Measurements from ENCODE around the gene OSGEP.

OSGEP gene

DNA sequence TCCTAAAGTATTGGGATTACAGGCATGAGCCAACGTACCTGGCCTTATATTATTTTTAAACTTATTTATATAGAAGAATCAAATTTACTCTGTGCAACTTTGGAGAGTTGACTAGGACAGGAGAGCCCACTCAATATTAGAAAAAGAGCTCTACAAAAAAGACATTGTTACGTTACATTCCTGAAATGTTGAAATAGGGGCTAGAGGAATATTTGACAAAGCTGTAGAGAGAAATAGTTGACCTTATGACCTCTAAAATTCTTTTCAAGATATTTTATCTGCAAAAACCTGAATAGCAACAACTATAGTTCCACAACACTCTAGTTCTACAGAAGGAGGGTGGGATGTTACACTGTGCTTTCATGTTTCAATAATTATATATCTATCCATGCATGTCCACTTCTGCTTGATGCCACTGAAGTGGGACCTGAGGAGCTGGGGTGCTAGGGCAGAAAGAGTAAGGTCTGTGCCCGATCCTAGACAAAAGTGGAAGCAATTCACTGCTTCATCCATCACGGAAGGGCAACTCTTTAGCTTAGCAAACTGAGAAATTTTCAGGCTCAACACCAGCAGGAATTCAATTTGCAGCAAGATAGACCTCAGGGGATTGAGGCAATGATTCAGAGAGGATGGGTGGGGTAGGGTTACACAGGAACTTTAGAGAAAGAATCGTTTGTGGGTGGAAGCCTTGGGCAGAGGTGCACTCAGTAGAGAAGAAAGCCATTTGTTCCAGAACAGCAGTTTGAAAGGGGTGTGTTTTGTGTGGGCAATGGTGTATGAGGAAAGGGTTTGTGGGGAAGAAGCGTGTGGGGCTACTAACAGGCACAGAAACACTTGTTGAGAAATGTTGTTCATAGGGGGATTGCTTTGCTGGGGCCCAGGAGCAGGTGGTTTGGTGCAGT lies 34.7 kb upstream of the OSGEP start:
- H3K27me3 ChIP-seq (replicated peaks) = no peaks in the 10 kb centered on the region
- H3K4me3 ChIP-seq (ENCODE audit: low read depth, low read length) = no peak overlapping the region
- in situ Hi-C loops (cut with HindIII; ENCODE audit: low pct_ligation_motif_present, low sequenced_read_pairs) = no loop called here
- DNase-seq = no peak
- TF ChIP-seq, protein P1, sequence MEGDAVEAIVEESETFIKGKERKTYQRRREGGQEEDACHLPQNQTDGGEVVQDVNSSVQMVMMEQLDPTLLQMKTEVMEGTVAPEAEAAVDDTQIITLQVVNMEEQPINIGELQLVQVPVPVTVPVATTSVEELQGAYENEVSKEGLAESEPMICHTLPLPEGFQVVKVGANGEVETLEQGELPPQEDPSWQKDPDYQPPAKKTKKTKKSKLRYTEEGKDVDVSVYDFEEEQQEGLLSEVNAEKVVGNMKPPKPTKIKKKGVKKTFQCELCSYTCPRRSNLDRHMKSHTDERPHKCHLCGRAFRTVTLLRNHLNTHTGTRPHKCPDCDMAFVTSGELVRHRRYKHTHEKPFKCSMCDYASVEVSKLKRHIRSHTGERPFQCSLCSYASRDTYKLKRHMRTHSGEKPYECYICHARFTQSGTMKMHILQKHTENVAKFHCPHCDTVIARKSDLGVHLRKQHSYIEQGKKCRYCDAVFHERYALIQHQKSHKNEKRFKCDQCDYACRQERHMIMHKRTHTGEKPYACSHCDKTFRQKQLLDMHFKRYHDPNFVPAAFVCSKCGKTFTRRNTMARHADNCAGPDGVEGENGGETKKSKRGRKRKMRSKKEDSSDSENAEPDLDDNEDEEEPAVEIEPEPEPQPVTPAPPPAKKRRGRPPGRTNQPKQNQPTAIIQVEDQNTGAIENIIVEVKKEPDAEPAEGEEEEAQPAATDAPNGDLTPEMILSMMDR (IDR thresholded peaks at IDR 0.05; ENCODE audit: low read depth, low read length, missing control alignments) = no peak
- H3K27ac ChIP-seq = no peak overlapping the region
- no peaks in the 10 kb centered on the region for H3K36me3 ChIP-seq (replicated peaks)

DNA sequence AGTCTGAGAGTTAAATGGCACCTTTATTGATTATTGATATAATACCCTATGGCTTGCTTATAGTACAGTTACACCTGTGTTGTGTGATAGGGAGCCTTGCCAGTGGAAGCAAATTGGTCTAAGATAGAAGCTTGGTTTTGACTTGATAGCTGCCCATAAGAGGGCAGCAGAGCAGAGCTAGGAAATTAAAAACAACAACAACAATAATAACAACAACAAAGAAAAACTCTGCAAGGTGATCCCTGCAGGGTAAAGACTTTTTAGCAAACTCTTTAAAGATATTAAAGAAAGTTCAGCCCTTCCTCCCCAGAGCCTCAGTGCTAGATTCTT lies 32.7 kb upstream of the OSGEP start:
- in situ Hi-C loops (cut with HindIII; ENCODE audit: low pct_ligation_motif_present, low sequenced_read_pairs) = no loop called here
- Histone ChIP-seq H3K4me3 (ENCODE audit: low read depth, low read length) (no peak overlapping the region), H3K27me3 (replicated peaks) (no peaks in the 10 kb centered on the region), H3K36me3 (replicated peaks) (no peaks in the 10 kb centered on the region), H3K27ac (no peak overlapping the region)
- TF ChIP-seq, protein P1 (IDR thresholded peaks at IDR 0.05; ENCODE audit: low read depth, low read length, missing control alignments) = no peak
- DNase-seq = no peak

- no peaks in the 10 kb centered on the region for H3K36me3 ChIP-seq (replicated peaks)
- H3K27ac ChIP-seq = no peak overlapping the region
- H3K4me3 ChIP-seq (ENCODE audit: low read depth, low read length) = no peak overlapping the region
These were observed 32.2 kb upstream of the OSGEP start for GRCh38 chr14:20486684-20487395.

GRCh38 chr14:20485900-20486299 lies 31.3 kb upstream of the OSGEP start:
- TF ChIP-seq, protein P1 (IDR thresholded peaks at IDR 0.05; ENCODE audit: low read depth, low read length, missing control alignments) = no peak
- DNase-seq = no peak
- no peaks in the 10 kb centered on the region for H3K27me3 ChIP-seq (replicated peaks)
- in situ Hi-C loops (cut with HindIII; ENCODE audit: low pct_ligation_motif_present, low sequenced_read_pairs) = no loop called here
- no peak overlapping the region for H3K27ac ChIP-seq
- no peaks in the 10 kb centered on the region for H3K36me3 ChIP-seq (replicated peaks)
- no peak overlapping the region for H3K4me3 ChIP-seq (ENCODE audit: low read depth, low read length)

More at GRCh38 chr14:20486684-20487395, 32.2 kb upstream of the OSGEP start:
- in situ Hi-C loops (cut with HindIII; ENCODE audit: low pct_ligation_motif_present, low sequenced_read_pairs) = no loop called here
- TF ChIP-seq, protein P1 (IDR thresholded peaks at IDR 0.05; ENCODE audit: low read depth, low read length, missing control alignments) = no peak
- no peak for DNase-seq
- no peaks in the 10 kb centered on the region for H3K27me3 ChIP-seq (replicated peaks)

DNA sequence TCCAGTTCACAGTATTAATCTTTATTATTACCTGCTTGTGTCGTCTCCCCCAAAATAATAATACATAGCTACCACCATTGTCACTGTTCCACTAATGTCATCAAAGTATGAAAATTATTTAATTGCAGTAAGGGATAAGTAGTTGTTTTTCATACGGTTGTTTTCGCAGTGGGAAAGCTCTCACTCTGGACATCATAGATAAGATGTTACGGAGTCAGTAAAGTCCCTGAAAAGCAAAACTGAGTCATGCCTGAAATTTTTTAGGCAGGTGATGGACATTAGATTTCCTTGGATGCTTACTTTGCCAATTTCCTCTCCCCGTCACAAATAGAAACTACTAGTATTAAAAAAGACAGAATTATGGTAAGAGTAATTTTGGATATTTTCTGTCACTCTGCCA lies 27.8 kb upstream of the OSGEP start:
- H3K4me3 ChIP-seq (ENCODE audit: low read depth, low read length) = no peak overlapping the region
- H3K27ac ChIP-seq = no peak overlapping the region
- in situ Hi-C loops (cut with HindIII; ENCODE audit: low pct_ligation_motif_present, low sequenced_read_pairs) = no loop called here
- no peaks in the 10 kb centered on the region for H3K27me3 ChIP-seq (replicated peaks)
- TF ChIP-seq, protein P1 (IDR thresholded peaks at IDR 0.05; ENCODE audit: low read depth, low read length, missing control alignments) = no peak
- DNase-seq = no peak
- H3K36me3 ChIP-seq (replicated peaks) = peaks cover 7% of the 10 kb centered on the region

Measured in brain microvascular endothelial cell (primary cell).